ENCODE data around the gene ZNF555. TPM values are rescaled to one million over a fixed set of nuclear protein-coding genes. Genes with fewer than 3 reads are reported as not detected.
"Not testable (repeated sequence)": the region's sequence is repeated elsewhere in the genome, so short reads cannot be mapped to it uniquely, and the experiment has no call there.

The ZNF555 gene
- total and polyA plus RNA-seq, 2 of the 13 experiments (the other 11 are each of a cell fraction or from before 2014, with no cell fraction given), result 5.0 to 8.0 TPM

DNA sequence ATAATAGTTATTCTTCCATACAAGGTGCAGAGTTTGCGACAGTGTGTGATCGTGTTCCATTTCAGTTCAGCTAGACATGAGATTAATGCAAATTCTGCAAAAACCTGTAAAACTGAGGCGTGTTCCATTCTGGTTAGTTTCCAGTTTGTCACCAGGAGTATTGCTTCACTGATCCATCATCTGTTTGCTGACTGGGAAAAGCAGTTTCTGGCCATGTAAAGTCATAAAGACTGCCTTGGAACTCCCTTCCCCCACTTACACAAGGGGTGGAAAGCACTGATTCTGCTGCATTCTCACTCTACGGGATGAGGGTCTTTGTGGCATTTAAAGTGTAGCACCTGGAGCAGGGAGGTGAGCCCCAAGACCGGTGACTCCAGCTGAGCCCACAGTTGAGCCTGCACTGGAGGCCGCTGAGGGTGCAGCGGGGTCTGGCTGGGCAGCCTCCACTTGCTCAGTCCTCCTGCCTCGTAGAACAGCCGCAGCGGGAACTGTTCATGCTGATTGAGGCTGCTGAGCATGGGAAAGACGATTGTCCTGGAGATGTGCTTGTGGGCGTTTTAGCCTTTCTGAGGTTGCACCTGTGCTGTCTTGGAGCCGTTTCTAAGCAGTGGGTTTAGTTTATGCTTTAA, 61.4 kb downstream of the ZNF555 start (continued):
- TF ChIP-seq ATF4 (CRISPR knock-in tag; IDR thresholded peaks at IDR 0.05), result 0 out of 4 replicates have a peak, but pooled peaks of 1 of the 2 experiments have one; percentile 17
- no peak for TF ChIP-seq NRL (CRISPR knock-in tag; IDR thresholded peaks at IDR 0.05; ENCODE audit: borderline replicate concordance)
- no peak for TF ChIP-seq ZNF780A (CRISPR knock-in tag; IDR thresholded peaks at IDR 0.05)
- no peak for TF ChIP-seq NFATC3 (CRISPR knock-in tag; IDR thresholded peaks at IDR 0.05)
- no peak for TF ChIP-seq ZBTB26 (CRISPR knock-in tag; IDR thresholded peaks at IDR 0.05; ENCODE audit: borderline replicate concordance)
- TF ChIP-seq ZNF670 (CRISPR knock-in tag; IDR thresholded peaks at IDR 0.05; ENCODE audit: borderline replicate concordance), result no peak
- TF ChIP-seq PCBP1 (IDR thresholded peaks at IDR 0.05; ENCODE audit: borderline replicate concordance, low read depth, low read length), result no peak
- no peak for TF ChIP-seq HES4 (CRISPR knock-in tag; IDR thresholded peaks at IDR 0.05; ENCODE audit: borderline replicate concordance)
- no peak for TF ChIP-seq WIZ (CRISPR knock-in tag; IDR thresholded peaks at IDR 0.05)
- TF ChIP-seq POLR2AphosphoS5 (IDR thresholded peaks at IDR 0.05; ENCODE audit: low read depth, low read length), result no peak
- no peak for TF ChIP-seq TEAD2 (CRISPR knock-in tag; IDR thresholded peaks at IDR 0.05)

DNA sequence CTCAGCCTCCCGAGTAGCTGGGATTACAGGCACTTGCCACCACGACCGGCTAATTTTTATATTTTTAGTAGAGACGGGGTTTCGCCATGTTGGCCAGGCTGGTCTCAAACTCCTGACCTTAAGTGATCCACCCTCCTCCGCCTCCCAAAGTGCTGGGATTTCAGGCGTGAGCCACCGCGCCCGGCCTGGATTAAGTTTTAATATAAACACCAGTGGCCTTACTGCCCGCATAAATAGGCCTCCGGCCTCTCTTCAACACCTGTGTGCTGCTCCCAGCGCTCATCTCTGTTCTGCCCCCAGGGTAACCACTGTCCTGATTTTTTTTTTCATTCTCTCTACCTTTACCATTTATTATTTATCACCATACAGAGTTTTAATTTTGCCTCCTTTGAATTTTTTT, 62.1 kb downstream of the ZNF555 start:
- in situ Hi-C loops (cut with HindIII; ENCODE audit: extremely low pct_ligation_motif_present, low pct_unique_long_range_greater_than_20kb); BruUV-seq (replicated peaks); CTCF ChIA-PET (ENCODE audit: low intra/inter-chr PET ratio, low total read pairs): not testable (repeated sequence)

More for the DNA sequence above, 62.1 kb downstream of the ZNF555 start:
- H3K9ac ChIP-seq (ENCODE audit: insufficient read depth, low read depth, low read length); H3K27me3 ChIP-seq (ENCODE audit: control insufficient read depth in 1 of 2, insufficient read depth in 2 of 2, low read length in 2 of 2); H3K4me3 ChIP-seq (replicated peaks in 1 of 3; ENCODE audit: insufficient read depth in 1 of 3, low read depth in 2 of 3, low read length in 3 of 3); FAIRE-seq; H3K9me3 ChIP-seq (ENCODE audit: low read length); H3K36me3 ChIP-seq (replicated peaks in 1 of 2; ENCODE audit: control insufficient read depth in 1 of 2, insufficient read depth in 2 of 2, low read length in 2 of 2); H3K4me2 ChIP-seq (ENCODE audit: low read depth, low read length); H2AFZ ChIP-seq (ENCODE audit: low read length); ATAC-seq; DNase-seq (ENCODE audit: low spot score); intact Hi-C loops (cut with micrococcal nuclease; ENCODE audit: unreplicated experiment): not testable (repeated sequence)
- peaks cover 63% of the 10 kb centered on the region for H3K79me2 ChIP-seq (ENCODE audit: insufficient read depth, low read length)
- POLR2A ChIA-PET, result interaction anchor here (1.4 kb wide), 1 partner anchor 9 kb away, joined by 4 read pairs; no protein-coding TSS in a partner anchor
- H3K4me1 ChIP-seq (ENCODE audit: insufficient read depth, low read length), result peaks cover 45% of the 10 kb centered on the region
- H3K27ac ChIP-seq (ENCODE audit: extremely low read length, insufficient read depth, low read length), result peak overlapping the region; percentile 88
- WGBS (ENCODE audit: low lambda C conversion rate), result 93% methylated on average over 13 of the region's 13 CpGs
- peaks cover 23% of the 10 kb centered on the region for H4K20me1 ChIP-seq (ENCODE audit: insufficient read depth, low read length)
